Glutamatergic neuron (in vitro differentiated cells): ENCODE results near the gene AMY2B. TPM values are rescaled to one million over a fixed set of nuclear protein-coding genes. Genes with fewer than 3 reads are reported as not detected.
"Not testable (repeated sequence)": the region's sequence is repeated elsewhere in the genome, so short reads cannot be mapped to it uniquely, and the experiment has no call there.

Experiments used
- DNase-seq: peaks from one replicate; pipeline ENCODE4 v3.0.0; 2022
- H3K27ac Mint-ChIP-seq: one replicate; pipeline ENCODE4 v1.8.0; 2020; ENCODE audit warnings: mild to moderate bottlenecking, mixed read lengths, inconsistent platforms; ENCODE audit not compliant: unreplicated experiment
- H3K27me3 Mint-ChIP-seq: one replicate; pipeline ENCODE4 v1.8.0; 2020; ENCODE audit warnings: mild to moderate bottlenecking, moderate library complexity, mixed read lengths, inconsistent platforms; ENCODE audit not compliant: unreplicated experiment
- H3K36me3 Mint-ChIP-seq: one replicate; pipeline ENCODE4 v1.8.0; 2020; ENCODE audit warnings: mild to moderate bottlenecking, mixed read lengths, inconsistent platforms; ENCODE audit not compliant: unreplicated experiment
- H3K4me1 Mint-ChIP-seq: one replicate; pipeline ENCODE4 v1.8.0; 2020; ENCODE audit warnings: mild to moderate bottlenecking, low read depth, mixed read lengths, inconsistent platforms; ENCODE audit not compliant: unreplicated experiment
- H3K4me3 Mint-ChIP-seq: one replicate; pipeline ENCODE4 v1.8.0; 2020; ENCODE audit warnings: mild to moderate bottlenecking, mixed read lengths, inconsistent platforms; ENCODE audit not compliant: unreplicated experiment
- H3K9me3 Mint-ChIP-seq: one replicate; pipeline ENCODE4 v1.8.0; 2020; ENCODE audit warnings: mild to moderate bottlenecking, moderate library complexity, mixed read lengths, inconsistent platforms; ENCODE audit not compliant: unreplicated experiment
- total RNA-seq: library from RNA; stranded (reverse); fragmentation: NEBNext Ultra II Directional; extraction: Animal tissue kit (Norgen Biotek cat#: 25700); gene quantifications from one replicate; pipeline ENCODE4 v1.2.1, GENCODE V29; 2021; ENCODE audit not compliant: unreplicated experiment
- TF ChIP-seq, protein P1 (sequence below): fragments of 200-600 bp; sonication (generic); IDR thresholded peaks from one replicate; pipeline ENCODE4 v1.5.0; 2021; ENCODE audit not compliant: partially characterized antibody, unreplicated experiment

AMY2B gene
- total RNA-seq, 1 donor from 2014 or later = 9.9 TPM

DNA sequence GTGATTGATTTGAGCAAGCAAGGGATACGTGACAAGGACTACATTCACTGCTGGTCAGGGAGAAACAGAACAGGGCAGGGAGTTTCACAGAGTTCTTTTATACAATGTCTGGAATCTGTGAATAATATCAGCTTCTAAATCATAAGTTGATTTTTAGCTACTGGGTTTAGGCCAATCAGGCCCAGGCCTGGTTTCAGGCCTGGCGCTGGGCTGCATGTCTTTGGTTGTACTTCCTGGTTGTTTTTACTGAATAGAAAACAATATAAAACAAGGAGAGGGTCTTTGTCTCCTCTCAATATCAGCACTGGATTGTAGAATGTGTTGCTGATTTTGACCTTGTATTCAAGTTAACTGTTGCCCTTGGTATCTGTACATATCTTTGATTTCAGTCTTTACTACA is 45.0 kb downstream of the AMY2B start:
- Mint-ChIP-seq H3K9me3 (no peaks in the 10 kb centered on the region), H3K4me1 (no peaks in the 10 kb centered on the region), H3K36me3 (no peaks in the 10 kb centered on the region), H3K27me3 (no peaks in the 10 kb centered on the region), H3K27ac (no peak overlapping the region), H3K4me3 (no peak overlapping the region)
- TF ChIP-seq, protein P1, sequence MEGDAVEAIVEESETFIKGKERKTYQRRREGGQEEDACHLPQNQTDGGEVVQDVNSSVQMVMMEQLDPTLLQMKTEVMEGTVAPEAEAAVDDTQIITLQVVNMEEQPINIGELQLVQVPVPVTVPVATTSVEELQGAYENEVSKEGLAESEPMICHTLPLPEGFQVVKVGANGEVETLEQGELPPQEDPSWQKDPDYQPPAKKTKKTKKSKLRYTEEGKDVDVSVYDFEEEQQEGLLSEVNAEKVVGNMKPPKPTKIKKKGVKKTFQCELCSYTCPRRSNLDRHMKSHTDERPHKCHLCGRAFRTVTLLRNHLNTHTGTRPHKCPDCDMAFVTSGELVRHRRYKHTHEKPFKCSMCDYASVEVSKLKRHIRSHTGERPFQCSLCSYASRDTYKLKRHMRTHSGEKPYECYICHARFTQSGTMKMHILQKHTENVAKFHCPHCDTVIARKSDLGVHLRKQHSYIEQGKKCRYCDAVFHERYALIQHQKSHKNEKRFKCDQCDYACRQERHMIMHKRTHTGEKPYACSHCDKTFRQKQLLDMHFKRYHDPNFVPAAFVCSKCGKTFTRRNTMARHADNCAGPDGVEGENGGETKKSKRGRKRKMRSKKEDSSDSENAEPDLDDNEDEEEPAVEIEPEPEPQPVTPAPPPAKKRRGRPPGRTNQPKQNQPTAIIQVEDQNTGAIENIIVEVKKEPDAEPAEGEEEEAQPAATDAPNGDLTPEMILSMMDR = no peak
- DNase-seq = no peak

DNA sequence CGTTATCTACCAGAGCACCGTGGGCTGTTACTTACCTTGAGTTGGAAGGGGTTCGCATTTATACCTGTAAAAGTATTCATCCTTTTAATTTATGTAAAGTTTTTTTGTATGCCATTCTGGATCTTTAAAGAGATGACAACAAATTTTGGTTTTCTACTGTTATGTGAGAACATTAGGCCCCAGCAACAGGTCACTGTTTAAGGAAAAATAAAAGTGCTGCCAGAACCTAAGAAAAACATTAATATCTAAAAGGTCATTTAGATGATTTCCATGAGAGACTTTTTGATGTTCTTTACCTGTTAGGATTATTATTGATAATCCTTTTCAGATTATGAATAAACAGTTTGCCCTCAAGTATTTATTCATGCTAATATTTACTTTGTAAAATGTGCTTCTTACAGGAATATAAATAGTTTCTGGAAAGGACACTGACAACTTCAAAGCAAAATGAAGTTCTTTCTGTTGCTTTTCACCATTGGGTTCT is 45.6 kb downstream of the AMY2B start, which contains the start of gene AMY2A:
TSS of gene AMY2A (plus strand) at position 434 of the 484 bp plus-strand sequence. CDS start at position 448, 14 bp downstream.
- not testable (repeated sequence) for DNase-seq, H3K9me3 Mint-ChIP-seq, H3K36me3 Mint-ChIP-seq, H3K27ac Mint-ChIP-seq, H3K4me1 Mint-ChIP-seq, H3K27me3 Mint-ChIP-seq, H3K4me3 Mint-ChIP-seq

DNA sequence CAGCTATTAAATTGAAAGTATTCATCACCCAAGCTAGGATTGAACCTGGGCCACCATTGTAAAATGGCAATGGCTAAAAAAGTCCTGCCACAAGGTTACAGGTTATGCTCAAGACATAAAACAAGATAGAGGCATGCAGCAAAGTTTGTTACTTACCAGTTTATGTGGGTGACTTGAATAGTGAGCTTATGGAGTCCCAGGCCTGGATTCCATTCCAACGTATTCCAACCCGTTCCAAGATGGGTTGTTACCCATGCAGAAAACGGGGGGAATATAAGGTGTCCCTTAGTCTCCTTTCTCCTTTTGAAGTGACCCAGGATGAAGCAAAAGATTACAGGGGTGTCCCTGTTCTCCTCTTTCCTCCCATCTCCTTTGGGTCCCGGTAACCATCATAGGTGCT is 56.0 kb downstream of the AMY2B start:
- H3K36me3 Mint-ChIP-seq, H3K27ac Mint-ChIP-seq, H3K27me3 Mint-ChIP-seq, H3K9me3 Mint-ChIP-seq, DNase-seq, H3K4me1 Mint-ChIP-seq, H3K4me3 Mint-ChIP-seq: not testable (repeated sequence)

Other genes starting within 250 kb of the AMY2B start
- gene RNPC3, start 45.9 kb upstream of the AMY2B start, total RNA-seq = 33.8 TPM
- not detected for gene AMY2A, start 45.8 kb downstream of the AMY2B start, total RNA-seq
- gene AMY1A, start 84.2 kb downstream of the AMY2B start, total RNA-seq = not detected
- not detected for gene AMY1B, start 124.6 kb downstream of the AMY2B start, total RNA-seq
- gene AMY1C, start 178.3 kb downstream of the AMY2B start, total RNA-seq = not detected